Fibroblast of mammary gland (primary cell): ENCODE measurements around the gene DTNB.

Source experiments
- DNase-seq: peaks from one replicate; pipeline ENCODE4 v3.0.0-alpha.2; 2010; ENCODE audit warnings: low read depth
- H3K4me3 ChIP-seq: 2 replicates; pipeline ENCODE4 v1.5.1; 2011; ENCODE audit warnings: low read depth, mild to moderate bottlenecking, low read length, moderate library complexity; ENCODE audit not compliant: control insufficient read depth
- TF ChIP-seq, protein P1 (sequence below): conservative IDR thresholded peaks from 2 replicates; pipeline ENCODE4 v1.5.1; 2011; ENCODE audit warnings: low read depth, low read length, inconsistent platforms; ENCODE audit not compliant: control insufficient read depth, insufficient read depth

DTNB gene

DNA sequence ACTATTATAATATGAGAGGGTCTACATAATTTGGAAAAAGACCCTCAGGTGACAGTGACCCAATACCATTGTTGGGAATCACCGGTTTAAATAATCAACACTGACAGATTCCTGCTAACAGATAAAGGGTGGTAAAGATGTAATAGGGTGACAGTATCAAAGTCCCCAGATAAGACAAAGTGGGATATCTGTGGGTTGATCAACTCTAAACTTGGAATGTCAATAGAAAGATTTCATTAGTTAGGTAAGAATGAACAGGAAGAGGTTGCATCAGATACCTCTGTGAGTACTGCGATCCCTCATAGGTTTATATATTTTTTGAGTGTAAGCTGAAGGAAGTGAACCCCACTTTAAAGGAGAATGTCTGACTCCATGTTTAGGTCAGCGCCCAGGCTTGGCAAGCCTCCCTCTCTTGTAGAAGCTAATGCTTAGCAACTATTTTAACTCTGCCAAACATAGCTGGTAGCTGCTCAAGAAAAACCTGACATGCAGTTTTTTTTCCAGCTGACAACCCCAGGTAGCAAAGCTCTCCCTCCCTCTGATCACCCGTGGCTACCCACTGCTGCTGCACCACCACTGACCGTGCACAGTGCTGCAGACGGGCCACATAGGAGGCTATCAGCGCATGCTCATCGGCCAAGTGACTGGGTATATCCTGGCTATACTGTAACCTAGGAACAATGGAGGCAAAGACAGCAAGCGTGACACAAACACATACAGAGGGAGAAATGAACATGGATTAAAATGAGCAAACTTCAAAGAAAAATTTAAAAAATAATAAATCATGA is 218.4 kb downstream of the DTNB start:
- TF ChIP-seq, protein P1, sequence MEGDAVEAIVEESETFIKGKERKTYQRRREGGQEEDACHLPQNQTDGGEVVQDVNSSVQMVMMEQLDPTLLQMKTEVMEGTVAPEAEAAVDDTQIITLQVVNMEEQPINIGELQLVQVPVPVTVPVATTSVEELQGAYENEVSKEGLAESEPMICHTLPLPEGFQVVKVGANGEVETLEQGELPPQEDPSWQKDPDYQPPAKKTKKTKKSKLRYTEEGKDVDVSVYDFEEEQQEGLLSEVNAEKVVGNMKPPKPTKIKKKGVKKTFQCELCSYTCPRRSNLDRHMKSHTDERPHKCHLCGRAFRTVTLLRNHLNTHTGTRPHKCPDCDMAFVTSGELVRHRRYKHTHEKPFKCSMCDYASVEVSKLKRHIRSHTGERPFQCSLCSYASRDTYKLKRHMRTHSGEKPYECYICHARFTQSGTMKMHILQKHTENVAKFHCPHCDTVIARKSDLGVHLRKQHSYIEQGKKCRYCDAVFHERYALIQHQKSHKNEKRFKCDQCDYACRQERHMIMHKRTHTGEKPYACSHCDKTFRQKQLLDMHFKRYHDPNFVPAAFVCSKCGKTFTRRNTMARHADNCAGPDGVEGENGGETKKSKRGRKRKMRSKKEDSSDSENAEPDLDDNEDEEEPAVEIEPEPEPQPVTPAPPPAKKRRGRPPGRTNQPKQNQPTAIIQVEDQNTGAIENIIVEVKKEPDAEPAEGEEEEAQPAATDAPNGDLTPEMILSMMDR: no peak
- no peak for DNase-seq
- H3K4me3 ChIP-seq: no peak overlapping the region

DNA sequence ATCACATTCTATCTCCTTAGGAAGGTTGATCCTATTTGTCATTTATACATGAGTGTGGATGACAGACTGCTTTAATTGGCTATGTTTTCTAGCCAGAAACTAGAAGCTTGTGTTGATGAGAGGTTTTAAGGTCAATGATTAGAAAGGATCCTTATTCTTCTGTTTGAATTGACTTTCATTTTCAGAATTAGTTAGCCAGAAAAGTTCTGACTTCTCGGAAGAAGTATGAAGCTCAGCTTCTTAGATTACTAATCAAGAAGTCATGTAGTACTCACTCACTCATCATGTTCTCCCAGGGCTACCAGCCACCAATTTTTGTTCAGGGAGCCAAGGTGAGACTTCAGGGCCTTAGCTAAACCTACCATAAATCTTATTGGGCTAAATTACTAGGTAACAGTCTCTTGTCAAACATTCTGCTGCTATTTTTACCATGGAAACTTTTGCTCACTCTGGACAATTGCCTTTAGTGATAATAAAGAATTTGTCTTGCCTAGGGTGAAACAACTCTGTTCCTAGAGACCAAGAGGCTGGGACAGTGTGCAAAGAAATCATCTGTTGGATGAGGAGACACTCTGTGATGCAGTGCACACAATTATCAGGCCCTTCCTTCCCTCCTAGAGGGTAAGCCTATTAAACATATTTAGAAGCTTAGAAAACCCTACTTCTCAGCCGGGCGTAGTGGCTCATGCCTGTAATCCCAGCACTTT is 220.0 kb downstream of the DTNB start:
- H3K4me3 ChIP-seq: no peak overlapping the region
- TF ChIP-seq, protein P1: no peak
- DNase-seq: peak; percentile 17

DNA sequence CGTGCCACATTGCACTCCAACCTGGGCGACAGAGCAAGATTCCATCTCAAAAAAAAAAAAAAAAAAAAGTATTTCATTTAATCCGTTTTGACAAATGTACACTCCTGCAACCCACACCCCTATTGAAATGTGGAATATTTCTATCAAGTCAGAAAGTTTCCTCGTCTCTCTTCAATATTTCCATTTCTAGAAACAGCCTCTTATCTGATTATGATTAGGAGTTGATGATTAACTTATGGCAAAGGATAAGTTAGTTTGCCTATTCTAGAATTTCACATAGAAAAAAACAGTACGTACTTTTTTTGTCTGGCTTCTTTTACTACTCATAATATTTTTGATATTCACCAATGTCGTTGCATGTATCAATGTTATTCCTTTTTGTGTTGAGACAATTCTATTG is 224.6 kb downstream of the DTNB start:
- TF ChIP-seq, protein P1: no peak
- no peak overlapping the region for H3K4me3 ChIP-seq
- DNase-seq: no peak

DNA sequence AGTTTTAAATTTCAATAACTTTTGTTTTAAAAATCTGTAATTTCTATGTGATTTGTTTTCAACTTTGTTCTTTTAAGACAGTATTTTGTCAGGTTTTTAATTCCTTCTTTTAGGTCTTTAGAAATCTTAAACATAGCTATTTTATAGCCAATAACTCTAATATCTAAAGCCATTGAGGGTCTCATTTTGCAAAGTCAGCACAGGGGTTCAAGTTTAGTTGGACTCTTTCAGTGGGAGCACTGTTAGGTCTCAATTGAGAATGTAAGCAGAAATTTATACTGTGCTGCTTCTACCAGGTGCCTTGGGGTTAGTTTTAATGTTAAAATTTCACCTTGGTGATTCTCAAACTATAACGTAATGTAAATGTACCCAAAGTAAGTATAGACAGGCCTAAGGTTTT is 226.4 kb downstream of the DTNB start:
- no peak overlapping the region for H3K4me3 ChIP-seq
- no peak for DNase-seq
- TF ChIP-seq, protein P1: no peak

DNA sequence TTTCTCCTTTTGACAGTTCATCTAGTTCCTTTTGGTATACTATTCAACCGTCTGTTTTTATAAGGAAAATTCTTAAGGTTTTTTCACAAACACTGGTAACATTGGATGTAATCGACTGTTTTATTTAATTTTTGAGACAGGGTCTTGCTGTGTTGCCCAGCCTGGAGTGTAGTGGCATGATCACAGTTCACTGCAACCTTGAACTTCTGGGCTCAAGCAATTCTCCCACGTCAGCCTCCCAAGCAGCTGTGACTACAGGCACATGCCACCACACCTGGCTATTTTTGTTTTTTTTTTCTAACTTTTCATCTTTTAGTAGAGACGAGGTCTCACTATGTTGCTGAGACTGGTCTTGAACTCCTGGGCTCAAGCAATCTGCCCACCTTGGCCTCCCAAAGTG is 227.3 kb downstream of the DTNB start:
- DNase-seq: no peak
- no peak overlapping the region for H3K4me3 ChIP-seq
- TF ChIP-seq, protein P1: no peak

DNA sequence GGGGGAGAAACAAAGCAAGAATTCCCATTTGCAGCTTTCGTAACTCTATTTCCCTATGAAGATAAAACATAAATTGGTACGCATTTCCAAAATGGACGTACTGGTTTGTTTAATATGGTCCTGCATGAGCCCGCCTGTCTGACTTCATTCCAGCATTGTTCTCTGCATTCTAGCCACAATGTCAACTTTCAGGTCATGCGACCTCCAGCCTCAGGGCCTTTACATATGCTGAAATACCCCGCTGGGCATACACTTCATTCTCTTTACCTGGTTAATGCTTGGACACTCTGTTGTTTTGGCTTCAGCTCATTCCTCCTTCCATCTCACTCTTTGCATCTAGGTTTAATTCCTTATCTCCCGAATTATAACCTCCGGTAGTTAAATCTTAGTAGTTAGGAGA is 227.9 kb downstream of the DTNB start:
- no peak for DNase-seq
- TF ChIP-seq, protein P1: no peak
- no peak overlapping the region for H3K4me3 ChIP-seq
